ENCODE measurements around the gene NELFCD.
"Not testable (repeated sequence)": the region's sequence is repeated elsewhere in the genome, so short reads cannot be mapped to it uniquely, and the experiment has no call there.

Gene NELFCD

GRCh38 chr20:58980711-58981627 lies at the start of gene NELFCD:
Gene NELFCD, plus strand, starts transcription at chr20:58981256. Its CDS starts 54 bp downstream, at chr20:58981310.
- peak; percentile 90 for DNase-seq

- no peak for DNase-seq
These were observed 48.9 kb upstream of the NELFCD start for GRCh38 chr20:58932170-58932569.

- no peak for DNase-seq
These were observed 43.0 kb upstream of the NELFCD start for GRCh38 chr20:58938078-58938477.

- no peak for DNase-seq
These were observed 42.5 kb upstream of the NELFCD start for GRCh38 chr20:58938541-58938940.

- DNase-seq = no peak
These were observed 39.6 kb upstream of the NELFCD start for GRCh38 chr20:58941471-58941870.

GRCh38 chr20:58942549-58942948 lies 38.5 kb upstream of the NELFCD start:
- DNase-seq = no peak

GRCh38 chr20:58944610-58945009 lies 36.4 kb upstream of the NELFCD start:
- DNase-seq = no peak

- DNase-seq = peak; percentile 38
These were observed 35.0 kb upstream of the NELFCD start for GRCh38 chr20:58945965-58946631.

GRCh38 chr20:58947797-58948388 lies 33.2 kb upstream of the NELFCD start:
- not testable (repeated sequence) for DNase-seq

- DNase-seq = no peak
These were observed 30.5 kb upstream of the NELFCD start for GRCh38 chr20:58950603-58951002.

- DNase-seq = no peak
These were observed 28.0 kb upstream of the NELFCD start for GRCh38 chr20:58953050-58953449.

- DNase-seq = no peak
These were observed 25.0 kb upstream of the NELFCD start for GRCh38 chr20:58956078-58956477.

- no peak for DNase-seq
These were observed 21.4 kb upstream of the NELFCD start for GRCh38 chr20:58959652-58960051.

- DNase-seq = no peak
These were observed 17.9 kb upstream of the NELFCD start for GRCh38 chr20:58963060-58963584.

GRCh38 chr20:58963922-58964321 lies 17.1 kb upstream of the NELFCD start:
- DNase-seq = not testable (repeated sequence)

GRCh38 chr20:58965270-58966064 lies 15.6 kb upstream of the NELFCD start:
- DNase-seq = no peak

GRCh38 chr20:58967652-58968429 lies 13.2 kb upstream of the NELFCD start:
- no peak for DNase-seq

GRCh38 chr20:58969439-58969838 lies 11.6 kb upstream of the NELFCD start:
- no peak for DNase-seq

GRCh38 chr20:58970146-58970545 lies 10.9 kb upstream of the NELFCD start:
- no peak for DNase-seq

- no peak for DNase-seq
These were observed 9.6 kb upstream of the NELFCD start for GRCh38 chr20:58971429-58971828.

GRCh38 chr20:58973179-58973578 lies 7.9 kb upstream of the NELFCD start:
- DNase-seq = no peak

GRCh38 chr20:58973866-58974265 lies 7.2 kb upstream of the NELFCD start:
- no peak for DNase-seq
